SK-N-SH treated with all-trans-retinoic acid at 6 μM for 48 hours (cell line): ENCODE measurements around the gene PI16.

Source experiments
- ATAC-seq: fragments of 200-7000 bp; cut with Tn5 transposase; 3 replicates; pipeline ENCODE4 v1.9.1; 2020; ENCODE audit warnings: mild to moderate bottlenecking, moderate library complexity
- ARNTL ChIP-seq: fragments of 450-650 bp; formaldehyde crosslinking; IDR thresholded peaks from 2 replicates; pipeline ENCODE4 v1.5.0; 2020; ENCODE audit warnings: low read depth, mild to moderate bottlenecking, moderate library complexity, borderline replicate concordance
- ESRRG ChIP-seq: fragments of 250-450 bp; sonication (Bioruptor Pico); IDR thresholded peaks from 2 replicates; pipeline ENCODE4 v1.6.1; 2021; ENCODE audit warnings: mild to moderate bottlenecking
- GLIS3 ChIP-seq: fragments of 250-450 bp; sonication (Bioruptor Pico); IDR thresholded peaks from 2 replicates; pipeline ENCODE4 v1.5.0; 2020; ENCODE audit warnings: mild to moderate bottlenecking, moderate library complexity
- ISL1 ChIP-seq: fragments of 250-450 bp; sonication (Bioruptor Pico); IDR thresholded peaks from 2 replicates; pipeline ENCODE4 v2.1.2; 2022; ENCODE audit warnings: mild to moderate bottlenecking, moderate library complexity
- OSR1 ChIP-seq: fragments of 250-450 bp; sonication (Bioruptor Pico); IDR thresholded peaks from 2 replicates; pipeline ENCODE4 v1.8.0; 2022; ENCODE audit warnings: moderate library complexity, mild to moderate bottlenecking, inconsistent platforms
- PPARA ChIP-seq: fragments of 250-450 bp; sonication (Bioruptor Pico); IDR thresholded peaks from 2 replicates; pipeline ENCODE4 v1.5.0; 2020; ENCODE audit warnings: mild to moderate bottlenecking, borderline replicate concordance
- RARB ChIP-seq: fragments of 250-450 bp; sonication (Bioruptor Pico); IDR thresholded peaks from 2 replicates; pipeline ENCODE4 v1.8.0; 2021; ENCODE audit warnings: mild to moderate bottlenecking, moderate library complexity
- SNAI2 ChIP-seq: fragments of 250-450 bp; sonication (Bioruptor Pico); IDR thresholded peaks from 2 replicates; pipeline ENCODE4 v1.5.0; 2020; ENCODE audit warnings: mild to moderate bottlenecking, moderate library complexity
- TCF4 ChIP-seq: fragments of 250-450 bp; sonication (Bioruptor Pico); IDR thresholded peaks from 2 replicates; pipeline ENCODE4 v1.8.0; 2021; ENCODE audit warnings: mild to moderate bottlenecking, moderate library complexity, borderline replicate concordance
- TOX ChIP-seq: fragments of 250-450 bp; sonication (Bioruptor Pico); IDR thresholded peaks from 2 replicates; pipeline ENCODE4 v1.8.0; 2021; ENCODE audit warnings: mild to moderate bottlenecking, moderate library complexity, borderline replicate concordance
- ZC3H10 ChIP-seq: fragments of 250-450 bp; sonication (Bioruptor Pico); IDR thresholded peaks from 2 replicates; pipeline ENCODE4 v1.5.1; 2021; ENCODE audit warnings: mild to moderate bottlenecking, moderate library complexity
- ZFP3 ChIP-seq: fragments of 250-450 bp; sonication (Bioruptor Pico); IDR thresholded peaks from 2 replicates; pipeline ENCODE4 v1.5.0; 2020; ENCODE audit warnings: mild to moderate bottlenecking, moderate library complexity
- ZFP30 ChIP-seq: fragments of 450-650 bp; formaldehyde crosslinking; IDR thresholded peaks from 2 replicates; pipeline ENCODE4 v1.5.0; 2022; ENCODE audit warnings: mild to moderate bottlenecking, moderate library complexity
- ZNF565 ChIP-seq: fragments of 450-650 bp; formaldehyde crosslinking; conservative IDR thresholded peaks from 2 replicates; pipeline ENCODE4 v1.5.0; 2020; ENCODE audit warnings: low read depth, mild to moderate bottlenecking, moderate library complexity
- ZNF70 ChIP-seq: fragments of 450-650 bp; formaldehyde crosslinking; IDR thresholded peaks from 2 replicates; pipeline ENCODE4 v1.5.0; 2020; ENCODE audit warnings: mild to moderate bottlenecking, moderate library complexity
- ZNF8 ChIP-seq: fragments of 450-650 bp; formaldehyde crosslinking; IDR thresholded peaks from 2 replicates; pipeline ENCODE4 v1.5.0; 2020; ENCODE audit warnings: mild to moderate bottlenecking, moderate library complexity
- TF ChIP-seq, protein P1 (sequence below): fragments of 250-450 bp; sonication (Bioruptor Pico); IDR thresholded peaks from 2 replicates; pipeline ENCODE4 v1.5.1; 2020; ENCODE audit warnings: low read depth, mild to moderate bottlenecking, moderate library complexity
- TF ChIP-seq, protein P2 (sequence below): fragments of 250-450 bp; sonication (Bioruptor Pico); IDR thresholded peaks from 2 replicates; pipeline ENCODE4 v1.8.0; 2020; ENCODE audit warnings: mild to moderate bottlenecking, moderate library complexity, borderline replicate concordance
- TF ChIP-seq, protein P3 (sequence below): fragments of 250-450 bp; sonication (Bioruptor Pico); IDR thresholded peaks from 2 replicates; pipeline ENCODE4 v1.5.1; 2021; ENCODE audit warnings: mild to moderate bottlenecking, moderate library complexity
- TF ChIP-seq, protein P4 (sequence below): fragments of 250-450 bp; sonication (Bioruptor Pico); IDR thresholded peaks from 2 replicates; pipeline ENCODE4 v1.8.0; 2021; ENCODE audit warnings: low read depth, mild to moderate bottlenecking, moderate library complexity, borderline replicate concordance
- TF ChIP-seq, protein P5 (sequence below): fragments of 250-450 bp; sonication (Bioruptor Pico); IDR thresholded peaks from 2 replicates; pipeline ENCODE4 v1.5.0; 2020; ENCODE audit warnings: mild to moderate bottlenecking, moderate library complexity

Gene PI16

DNA sequence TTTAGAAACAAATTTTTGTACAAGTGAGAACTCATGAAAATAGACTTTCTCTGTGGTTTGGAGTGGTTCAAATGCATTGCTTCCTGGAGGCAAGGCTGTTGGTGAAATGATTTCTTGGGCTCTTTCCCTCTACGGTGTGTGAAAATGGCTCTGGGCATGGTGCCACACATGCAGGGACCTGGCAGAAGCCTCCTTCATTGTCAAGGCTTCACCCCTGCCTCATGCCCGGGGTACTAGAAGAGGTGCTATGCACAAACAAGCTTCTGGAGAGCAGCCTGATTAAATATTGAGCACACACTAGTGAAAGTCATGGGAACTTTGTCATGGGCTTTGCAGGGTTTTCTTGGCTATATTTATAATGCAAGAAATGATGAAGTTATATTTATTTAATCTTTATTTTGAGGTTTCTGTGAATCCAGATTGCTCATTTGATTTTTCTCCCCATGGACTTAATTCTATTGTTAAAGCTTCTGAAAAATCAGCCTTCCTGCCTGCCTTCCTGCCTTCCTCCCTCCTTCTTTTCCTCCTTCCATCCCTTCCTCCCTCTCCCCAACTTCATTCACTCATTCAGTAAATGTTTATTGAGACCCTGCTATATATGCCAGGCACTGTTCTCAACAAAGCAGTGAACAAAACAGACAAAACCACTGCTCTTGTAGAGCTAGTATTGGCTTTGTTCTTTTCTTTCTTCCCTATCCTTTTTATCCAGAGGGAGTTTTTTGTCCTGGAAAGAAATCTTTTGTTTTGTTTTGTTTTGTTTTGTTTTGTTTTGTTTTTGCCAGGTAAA lies 47.8 kb upstream of the PI16 start:
- ATAC-seq, result no peak

DNA sequence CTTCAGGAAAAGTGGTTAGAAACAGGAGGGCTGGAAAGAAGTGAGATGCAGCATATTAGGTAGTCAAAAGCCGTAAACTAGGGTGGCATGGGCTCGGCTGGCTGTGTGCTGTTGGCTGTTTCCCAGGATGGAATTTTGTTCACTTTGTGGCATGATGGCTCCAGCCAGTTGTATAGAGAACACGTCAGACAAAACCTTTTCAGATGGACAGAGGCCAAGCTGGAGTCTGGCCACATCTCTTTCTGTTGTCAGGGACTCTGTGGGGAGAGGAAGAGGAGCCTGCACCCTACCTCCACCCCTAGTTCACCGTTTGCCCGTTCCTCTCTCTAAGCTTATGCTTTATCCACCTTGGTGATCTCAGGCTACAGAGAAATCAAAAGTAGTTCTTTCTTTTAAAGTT lies 46.8 kb upstream of the PI16 start:
- no peak for ATAC-seq
- TF ChIP-seq PPARA (CRISPR knock-in tag), result no peak
- no peak for TF ChIP-seq RARB (CRISPR knock-in tag)
- TF ChIP-seq SNAI2 (CRISPR knock-in tag), result no peak
- TF ChIP-seq, protein P1, sequence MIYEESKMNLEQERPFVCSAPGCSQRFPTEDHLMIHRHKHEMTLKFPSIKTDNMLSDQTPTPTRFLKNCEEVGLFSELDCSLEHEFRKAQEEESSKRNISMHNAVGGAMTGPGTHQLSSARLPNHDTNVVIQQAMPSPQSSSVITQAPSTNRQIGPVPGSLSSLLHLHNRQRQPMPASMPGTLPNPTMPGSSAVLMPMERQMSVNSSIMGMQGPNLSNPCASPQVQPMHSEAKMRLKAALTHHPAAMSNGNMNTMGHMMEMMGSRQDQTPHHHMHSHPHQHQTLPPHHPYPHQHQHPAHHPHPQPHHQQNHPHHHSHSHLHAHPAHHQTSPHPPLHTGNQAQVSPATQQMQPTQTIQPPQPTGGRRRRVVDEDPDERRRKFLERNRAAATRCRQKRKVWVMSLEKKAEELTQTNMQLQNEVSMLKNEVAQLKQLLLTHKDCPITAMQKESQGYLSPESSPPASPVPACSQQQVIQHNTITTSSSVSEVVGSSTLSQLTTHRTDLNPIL (CRISPR knock-in tag), result no peak
- TF ChIP-seq ISL1, result no peak
- TF ChIP-seq ZNF565, result no peak
- TF ChIP-seq ARNTL (CRISPR knock-in tag), result no peak
- no peak for TF ChIP-seq GLIS3 (CRISPR knock-in tag)
- no peak for TF ChIP-seq ZFP30 (CRISPR knock-in tag)
- TF ChIP-seq, protein P2, sequence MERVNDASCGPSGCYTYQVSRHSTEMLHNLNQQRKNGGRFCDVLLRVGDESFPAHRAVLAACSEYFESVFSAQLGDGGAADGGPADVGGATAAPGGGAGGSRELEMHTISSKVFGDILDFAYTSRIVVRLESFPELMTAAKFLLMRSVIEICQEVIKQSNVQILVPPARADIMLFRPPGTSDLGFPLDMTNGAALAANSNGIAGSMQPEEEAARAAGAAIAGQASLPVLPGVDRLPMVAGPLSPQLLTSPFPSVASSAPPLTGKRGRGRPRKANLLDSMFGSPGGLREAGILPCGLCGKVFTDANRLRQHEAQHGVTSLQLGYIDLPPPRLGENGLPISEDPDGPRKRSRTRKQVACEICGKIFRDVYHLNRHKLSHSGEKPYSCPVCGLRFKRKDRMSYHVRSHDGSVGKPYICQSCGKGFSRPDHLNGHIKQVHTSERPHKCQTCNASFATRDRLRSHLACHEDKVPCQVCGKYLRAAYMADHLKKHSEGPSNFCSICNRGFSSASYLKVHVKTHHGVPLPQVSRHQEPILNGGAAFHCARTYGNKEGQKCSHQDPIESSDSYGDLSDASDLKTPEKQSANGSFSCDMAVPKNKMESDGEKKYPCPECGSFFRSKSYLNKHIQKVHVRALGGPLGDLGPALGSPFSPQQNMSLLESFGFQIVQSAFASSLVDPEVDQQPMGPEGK (CRISPR knock-in tag), result no peak
- no peak for TF ChIP-seq OSR1 (CRISPR knock-in tag)
- TF ChIP-seq ZNF8 (CRISPR knock-in tag), result no peak
- TF ChIP-seq, protein P3, sequence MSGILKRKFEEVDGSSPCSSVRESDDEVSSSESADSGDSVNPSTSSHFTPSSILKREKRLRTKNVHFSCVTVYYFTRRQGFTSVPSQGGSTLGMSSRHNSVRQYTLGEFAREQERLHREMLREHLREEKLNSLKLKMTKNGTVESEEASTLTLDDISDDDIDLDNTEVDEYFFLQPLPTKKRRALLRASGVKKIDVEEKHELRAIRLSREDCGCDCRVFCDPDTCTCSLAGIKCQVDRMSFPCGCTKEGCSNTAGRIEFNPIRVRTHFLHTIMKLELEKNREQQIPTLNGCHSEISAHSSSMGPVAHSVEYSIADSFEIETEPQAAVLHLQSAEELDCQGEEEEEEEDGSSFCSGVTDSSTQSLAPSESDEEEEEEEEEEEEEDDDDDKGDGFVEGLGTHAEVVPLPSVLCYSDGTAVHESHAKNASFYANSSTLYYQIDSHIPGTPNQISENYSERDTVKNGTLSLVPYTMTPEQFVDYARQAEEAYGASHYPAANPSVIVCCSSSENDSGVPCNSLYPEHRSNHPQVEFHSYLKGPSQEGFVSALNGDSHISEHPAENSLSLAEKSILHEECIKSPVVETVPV (CRISPR knock-in tag), result no peak
- no peak for TF ChIP-seq TOX (CRISPR knock-in tag)
- TF ChIP-seq, protein P4, sequence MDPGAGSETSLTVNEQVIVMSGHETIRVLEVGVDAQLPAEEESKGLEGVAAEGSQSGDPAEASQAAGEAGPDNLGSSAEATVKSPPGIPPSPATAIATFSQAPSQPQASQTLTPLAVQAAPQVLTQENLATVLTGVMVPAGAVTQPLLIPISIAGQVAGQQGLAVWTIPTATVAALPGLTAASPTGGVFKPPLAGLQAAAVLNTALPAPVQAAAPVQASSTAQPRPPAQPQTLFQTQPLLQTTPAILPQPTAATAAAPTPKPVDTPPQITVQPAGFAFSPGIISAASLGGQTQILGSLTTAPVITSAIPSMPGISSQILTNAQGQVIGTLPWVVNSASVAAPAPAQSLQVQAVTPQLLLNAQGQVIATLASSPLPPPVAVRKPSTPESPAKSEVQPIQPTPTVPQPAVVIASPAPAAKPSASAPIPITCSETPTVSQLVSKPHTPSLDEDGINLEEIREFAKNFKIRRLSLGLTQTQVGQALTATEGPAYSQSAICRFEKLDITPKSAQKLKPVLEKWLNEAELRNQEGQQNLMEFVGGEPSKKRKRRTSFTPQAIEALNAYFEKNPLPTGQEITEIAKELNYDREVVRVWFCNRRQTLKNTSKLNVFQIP (CRISPR knock-in tag), result no peak
- no peak for TF ChIP-seq ZC3H10 (CRISPR knock-in tag)
- no peak for TF ChIP-seq ZFP3 (CRISPR knock-in tag)
- TF ChIP-seq ZNF70, result no peak
- no peak for TF ChIP-seq ESRRG (CRISPR knock-in tag)
- TF ChIP-seq, protein P5, sequence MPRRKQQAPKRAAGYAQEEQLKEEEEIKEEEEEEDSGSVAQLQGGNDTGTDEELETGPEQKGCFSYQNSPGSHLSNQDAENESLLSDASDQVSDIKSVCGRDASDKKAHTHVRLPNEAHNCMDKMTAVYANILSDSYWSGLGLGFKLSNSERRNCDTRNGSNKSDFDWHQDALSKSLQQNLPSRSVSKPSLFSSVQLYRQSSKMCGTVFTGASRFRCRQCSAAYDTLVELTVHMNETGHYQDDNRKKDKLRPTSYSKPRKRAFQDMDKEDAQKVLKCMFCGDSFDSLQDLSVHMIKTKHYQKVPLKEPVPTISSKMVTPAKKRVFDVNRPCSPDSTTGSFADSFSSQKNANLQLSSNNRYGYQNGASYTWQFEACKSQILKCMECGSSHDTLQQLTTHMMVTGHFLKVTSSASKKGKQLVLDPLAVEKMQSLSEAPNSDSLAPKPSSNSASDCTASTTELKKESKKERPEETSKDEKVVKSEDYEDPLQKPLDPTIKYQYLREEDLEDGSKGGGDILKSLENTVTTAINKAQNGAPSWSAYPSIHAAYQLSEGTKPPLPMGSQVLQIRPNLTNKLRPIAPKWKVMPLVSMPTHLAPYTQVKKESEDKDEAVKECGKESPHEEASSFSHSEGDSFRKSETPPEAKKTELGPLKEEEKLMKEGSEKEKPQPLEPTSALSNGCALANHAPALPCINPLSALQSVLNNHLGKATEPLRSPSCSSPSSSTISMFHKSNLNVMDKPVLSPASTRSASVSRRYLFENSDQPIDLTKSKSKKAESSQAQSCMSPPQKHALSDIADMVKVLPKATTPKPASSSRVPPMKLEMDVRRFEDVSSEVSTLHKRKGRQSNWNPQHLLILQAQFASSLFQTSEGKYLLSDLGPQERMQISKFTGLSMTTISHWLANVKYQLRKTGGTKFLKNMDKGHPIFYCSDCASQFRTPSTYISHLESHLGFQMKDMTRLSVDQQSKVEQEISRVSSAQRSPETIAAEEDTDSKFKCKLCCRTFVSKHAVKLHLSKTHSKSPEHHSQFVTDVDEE, result no peak

More for the DNA sequence above, 47.8 kb upstream of the PI16 start:
- TF ChIP-seq, protein P2 (CRISPR knock-in tag), result no peak
- TF ChIP-seq TCF4 (CRISPR knock-in tag) (no peak), ZNF565 (no peak)
- TF ChIP-seq, protein P4 (CRISPR knock-in tag), result no peak
